ENCODE data around the gene C1orf94.

GRCh38 chr1:34165422-34165921, 11.2 kb upstream of the C1orf94 start:
- TF ChIP-seq CTCF (IDR thresholded peaks at IDR 0.05) (no peak), EZH2 (IDR thresholded peaks at IDR 0.05; ENCODE audit: borderline replicate concordance, insufficient read depth, low read depth, low read length, poor library complexity, severe bottlenecking) (no peak)
